Measurements from ENCODE around the gene SFXN2.

DNA sequence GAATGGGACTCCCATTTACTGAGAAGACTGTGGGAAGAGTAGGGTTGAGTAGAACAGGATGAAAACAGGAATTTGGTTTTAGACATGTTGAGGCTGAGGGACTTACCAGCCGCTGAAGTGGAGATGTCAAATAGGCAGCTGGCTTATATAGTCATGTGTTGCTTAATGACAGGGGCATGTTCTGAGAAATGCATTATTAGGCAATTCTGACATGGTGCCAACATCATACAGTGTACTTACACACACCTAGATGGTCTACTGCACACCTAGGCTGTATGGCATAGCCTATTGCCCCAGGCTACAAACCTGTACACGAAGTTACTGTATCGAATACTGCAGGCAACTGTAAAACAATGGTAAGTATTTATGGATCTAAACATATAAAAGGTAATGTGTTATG lies 17.7 kb upstream of the SFXN2 start:
- no peak for TF ChIP-seq KDM5A (IDR thresholded peaks at IDR 0.05)
- TF ChIP-seq POLR2A (IDR thresholded peaks at IDR 0.05; ENCODE audit: low read length), result no peak
- TF ChIP-seq, protein P1, sequence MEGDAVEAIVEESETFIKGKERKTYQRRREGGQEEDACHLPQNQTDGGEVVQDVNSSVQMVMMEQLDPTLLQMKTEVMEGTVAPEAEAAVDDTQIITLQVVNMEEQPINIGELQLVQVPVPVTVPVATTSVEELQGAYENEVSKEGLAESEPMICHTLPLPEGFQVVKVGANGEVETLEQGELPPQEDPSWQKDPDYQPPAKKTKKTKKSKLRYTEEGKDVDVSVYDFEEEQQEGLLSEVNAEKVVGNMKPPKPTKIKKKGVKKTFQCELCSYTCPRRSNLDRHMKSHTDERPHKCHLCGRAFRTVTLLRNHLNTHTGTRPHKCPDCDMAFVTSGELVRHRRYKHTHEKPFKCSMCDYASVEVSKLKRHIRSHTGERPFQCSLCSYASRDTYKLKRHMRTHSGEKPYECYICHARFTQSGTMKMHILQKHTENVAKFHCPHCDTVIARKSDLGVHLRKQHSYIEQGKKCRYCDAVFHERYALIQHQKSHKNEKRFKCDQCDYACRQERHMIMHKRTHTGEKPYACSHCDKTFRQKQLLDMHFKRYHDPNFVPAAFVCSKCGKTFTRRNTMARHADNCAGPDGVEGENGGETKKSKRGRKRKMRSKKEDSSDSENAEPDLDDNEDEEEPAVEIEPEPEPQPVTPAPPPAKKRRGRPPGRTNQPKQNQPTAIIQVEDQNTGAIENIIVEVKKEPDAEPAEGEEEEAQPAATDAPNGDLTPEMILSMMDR (IDR thresholded peaks at IDR 0.05), result no peak
- no peak for TF ChIP-seq CHD2 (IDR thresholded peaks at IDR 0.05; ENCODE audit: low read length, partially characterized antibody)
- no peak for TF ChIP-seq KDM1A (IDR thresholded peaks at IDR 0.05; ENCODE audit: low read depth)
